OCI-LY3 (cell line): ENCODE data around the gene MSRB2.
A peak's percentile ranks its signal among the peaks of the same experiment; 100 is the strongest.
"Not testable (repeated sequence)": the region's sequence is repeated elsewhere in the genome, so short reads cannot be mapped to it uniquely, and the experiment has no call there.

Experiments used
- H2AFZ ChIP-seq: fragments of 200-600, 300-600 bp; shearing (Covaris generic); 2 replicates; pipeline ENCODE4 v1.6.0; 2014; ENCODE audit warnings: antibody characterized with exemption, low read depth, low read length
- H3K27ac ChIP-seq: fragments of 200-600, 300-600 bp; sonication (generic); 2 replicates; pipeline ENCODE4 v1.5.1; 2014; ENCODE audit warnings: mild to moderate bottlenecking, low read length, moderate library complexity, mixed read lengths
- H3K27me3 ChIP-seq: fragments of 200-600, 300-600 bp; sonication (generic); 2 replicates; pipeline ENCODE4 v1.6.1; 2014; ENCODE audit warnings: low read depth, low read length, mixed read lengths
- H3K36me3 ChIP-seq: fragments of 200-600, 300-600 bp; sonication (generic); replicated peaks from 2 replicates; pipeline ENCODE3; 2014; ENCODE audit warnings: low read depth, low read length, mixed read lengths
- H3K4me1 ChIP-seq: fragments of 300-600, 200-600 bp; sonication (generic); 2 replicates; pipeline ENCODE4 v1.6.1; 2014; ENCODE audit warnings: low read length, mixed read lengths
- H3K4me2 ChIP-seq: fragments of 200-600, 300-600 bp; sonication (generic); 2 replicates; pipeline ENCODE4 v1.6.1; 2014; ENCODE audit warnings: low read length, mixed read lengths
- H3K4me3 ChIP-seq: fragments of 300-600, 200-600 bp; sonication (generic); 2 replicates; pipeline ENCODE4 v1.5.1; 2014; ENCODE audit warnings: antibody characterized with exemption, mild to moderate bottlenecking, low read length, moderate library complexity
- H3K79me2 ChIP-seq: fragments of 300-600, 200-600 bp; shearing (Covaris generic); 2 replicates; pipeline ENCODE4 v1.6.1; 2014; ENCODE audit warnings: mild to moderate bottlenecking, low read length, mixed read lengths
- H3K9ac ChIP-seq: fragments of 300-600, 200-600 bp; shearing (Covaris generic); 2 replicates; pipeline ENCODE4 v1.6.0; 2014; ENCODE audit warnings: mild to moderate bottlenecking, low read length, moderate library complexity
- H3K9me3 ChIP-seq: fragments of 200-600, 300-600 bp; shearing (Covaris generic); 2 replicates; pipeline ENCODE4 v1.6.1; 2014; ENCODE audit warnings: low read length, mixed read lengths; ENCODE audit not compliant: insufficient read depth
- H4K20me1 ChIP-seq: fragments of 200-600, 300-600 bp; sonication (generic); 2 replicates; pipeline ENCODE4 v1.6.1; 2016; ENCODE audit warnings: low read length, mixed read lengths; ENCODE audit not compliant: insufficient read depth
- EZH2phosphoT487 ChIP-seq: fragments of 200-600 bp; shearing (Covaris generic); IDR thresholded peaks from 2 replicates; pipeline ENCODE4 v1.6.1; 2018; ENCODE audit warnings: antibody characterized with exemption, mixed run types, low read depth
- TF ChIP-seq, protein P1 (sequence below): fragments of 200-600, 300-600 bp; sonication (generic); IDR thresholded peaks from 2 replicates; pipeline ENCODE4 v1.5.1; 2014; ENCODE audit warnings: antibody characterized with exemption, low read length, low read depth

The MSRB2 gene

DNA sequence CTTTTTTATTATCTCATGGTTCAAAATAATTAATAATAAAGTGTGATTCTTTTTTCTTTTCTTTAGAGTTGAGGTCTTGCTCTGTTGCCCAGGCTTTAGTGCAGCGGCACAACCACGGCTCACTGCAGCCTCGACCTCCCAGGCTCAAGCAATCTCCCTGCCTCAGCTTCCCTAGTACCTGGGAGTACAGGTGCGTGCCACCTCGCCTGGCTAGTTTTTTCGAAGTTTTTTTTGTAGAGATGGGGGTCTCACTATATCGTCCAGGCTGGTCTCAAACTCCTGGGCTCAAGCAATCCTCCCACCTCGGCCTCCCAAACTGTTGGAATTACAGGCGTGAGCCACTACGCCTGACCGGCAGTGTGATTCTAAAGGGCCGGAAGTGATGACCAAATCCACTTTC, 28.0 kb upstream of the MSRB2 start:
- Histone ChIP-seq H3K4me3 (no peak overlapping the region), H3K9ac (no peak overlapping the region), H3K79me2 (no peaks in the 10 kb centered on the region), H3K9me3 (no peaks in the 10 kb centered on the region), H3K4me1 (peaks cover 27% of the 10 kb centered on the region), H3K27me3 (peaks cover 8% of the 10 kb centered on the region; the same call in 1 of the 2 replicates), H3K27ac (no peak overlapping the region), H3K36me3 (no peaks in the 10 kb centered on the region), H2AFZ (no peak overlapping the region), H4K20me1 (no peaks in the 10 kb centered on the region), H3K4me2 (no peak overlapping the region)
- TF ChIP-seq EZH2phosphoT487, result no peak
- TF ChIP-seq, protein P1, sequence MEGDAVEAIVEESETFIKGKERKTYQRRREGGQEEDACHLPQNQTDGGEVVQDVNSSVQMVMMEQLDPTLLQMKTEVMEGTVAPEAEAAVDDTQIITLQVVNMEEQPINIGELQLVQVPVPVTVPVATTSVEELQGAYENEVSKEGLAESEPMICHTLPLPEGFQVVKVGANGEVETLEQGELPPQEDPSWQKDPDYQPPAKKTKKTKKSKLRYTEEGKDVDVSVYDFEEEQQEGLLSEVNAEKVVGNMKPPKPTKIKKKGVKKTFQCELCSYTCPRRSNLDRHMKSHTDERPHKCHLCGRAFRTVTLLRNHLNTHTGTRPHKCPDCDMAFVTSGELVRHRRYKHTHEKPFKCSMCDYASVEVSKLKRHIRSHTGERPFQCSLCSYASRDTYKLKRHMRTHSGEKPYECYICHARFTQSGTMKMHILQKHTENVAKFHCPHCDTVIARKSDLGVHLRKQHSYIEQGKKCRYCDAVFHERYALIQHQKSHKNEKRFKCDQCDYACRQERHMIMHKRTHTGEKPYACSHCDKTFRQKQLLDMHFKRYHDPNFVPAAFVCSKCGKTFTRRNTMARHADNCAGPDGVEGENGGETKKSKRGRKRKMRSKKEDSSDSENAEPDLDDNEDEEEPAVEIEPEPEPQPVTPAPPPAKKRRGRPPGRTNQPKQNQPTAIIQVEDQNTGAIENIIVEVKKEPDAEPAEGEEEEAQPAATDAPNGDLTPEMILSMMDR, result no peak

DNA sequence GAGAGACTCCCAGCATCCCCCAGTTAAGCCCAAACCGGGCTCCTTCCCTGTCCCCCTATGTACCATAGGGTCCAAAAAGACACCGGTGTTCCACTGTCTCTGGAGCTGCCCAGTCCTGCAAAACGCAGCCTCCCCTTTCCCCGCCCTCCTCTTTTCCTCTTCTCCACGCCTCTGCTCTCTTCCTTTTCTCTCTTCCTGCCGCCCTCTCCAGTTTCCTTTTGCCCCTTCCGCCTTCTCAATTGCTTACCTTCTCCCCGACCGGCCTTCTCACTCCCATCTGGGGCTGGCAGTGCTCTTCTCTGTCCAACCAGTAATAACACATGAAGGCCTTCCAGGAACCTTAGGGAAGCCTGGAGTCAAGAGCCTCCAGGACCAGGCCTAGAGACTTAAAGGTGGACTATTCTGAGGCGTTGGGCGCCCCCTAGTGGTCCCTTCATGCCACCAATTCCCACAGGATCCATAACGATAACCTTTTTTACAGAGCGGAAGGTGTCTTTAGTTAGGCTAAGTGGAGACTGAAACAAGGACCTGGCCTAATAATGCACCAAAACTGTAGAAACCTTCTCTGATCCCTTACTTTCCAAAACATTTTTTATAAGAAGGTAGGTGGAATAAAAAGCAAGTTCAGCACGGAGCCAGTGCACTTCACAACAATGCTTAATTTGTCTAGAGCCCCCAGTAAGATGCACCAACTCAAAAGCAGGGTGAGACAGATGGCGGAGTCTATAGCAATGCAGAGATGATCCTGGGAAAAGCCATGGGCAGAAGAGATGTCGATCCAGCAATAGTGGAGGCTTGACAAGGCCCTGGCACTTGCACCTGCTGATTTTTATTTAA, 27.2 kb upstream of the MSRB2 start:
- no peak for TF ChIP-seq EZH2phosphoT487
- TF ChIP-seq, protein P1, result peak; percentile 78

DNA sequence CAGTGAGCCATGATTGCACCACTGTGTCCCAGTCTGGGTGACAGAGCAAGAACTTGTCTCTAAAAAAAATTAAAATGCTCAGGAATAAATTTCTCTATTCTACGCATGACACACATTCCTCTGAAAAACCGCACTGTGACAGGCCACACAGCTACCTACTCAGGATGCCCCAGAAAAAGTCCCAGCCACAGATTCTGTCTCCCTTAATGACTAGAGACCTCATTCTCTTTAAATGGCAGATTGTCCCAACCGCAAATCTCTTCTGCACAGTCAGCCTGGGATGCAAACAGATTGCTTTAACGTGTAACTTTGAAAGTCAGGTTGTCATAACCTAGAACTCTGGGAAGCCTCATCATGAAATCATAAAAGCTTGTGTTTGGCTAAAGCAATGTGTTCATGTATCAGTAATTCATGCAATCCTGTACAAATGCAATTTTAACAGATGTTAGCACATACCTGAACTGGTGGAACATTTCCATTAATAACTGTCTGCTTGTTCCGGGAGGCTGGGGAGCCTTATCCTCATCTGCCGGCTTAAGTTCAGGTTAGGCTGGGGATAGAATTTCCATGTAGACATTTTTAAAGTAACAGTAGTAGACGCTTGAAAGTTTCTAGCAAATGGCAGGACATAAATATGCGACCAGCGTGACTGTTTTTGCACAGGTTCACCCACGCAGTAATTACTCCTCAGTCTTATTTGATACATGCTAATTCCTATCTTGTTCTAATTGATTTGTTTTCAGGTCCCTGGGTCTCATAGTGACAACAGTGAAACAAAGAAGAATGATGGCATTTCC, 26.2 kb upstream of the MSRB2 start:
- H3K9ac ChIP-seq, result no peak overlapping the region
- no peaks in the 10 kb centered on the region for H4K20me1 ChIP-seq
- peaks cover 28% of the 10 kb centered on the region for H3K4me1 ChIP-seq
- H3K27ac ChIP-seq, result no peak overlapping the region
- no peaks in the 10 kb centered on the region for H3K79me2 ChIP-seq
- H3K27me3 ChIP-seq, result peaks cover 8% of the 10 kb centered on the region; the same call in 1 of the 2 replicates
- H3K4me2 ChIP-seq, result no peak overlapping the region
- no peaks in the 10 kb centered on the region for H3K9me3 ChIP-seq
- no peak overlapping the region for H3K4me3 ChIP-seq
- no peaks in the 10 kb centered on the region for H3K36me3 ChIP-seq
- H2AFZ ChIP-seq, result no peak overlapping the region
- TF ChIP-seq EZH2phosphoT487, result no peak
- TF ChIP-seq, protein P1, result no peak

More for the DNA sequence above, 27.2 kb upstream of the MSRB2 start:
- H2AFZ ChIP-seq, result peak overlapping the region; percentile 97
- no peaks in the 10 kb centered on the region for H4K20me1 ChIP-seq
- H3K27ac ChIP-seq, result no peak overlapping the region
- H3K4me2 ChIP-seq, result peak overlapping the region; percentile 36
- H3K4me1 ChIP-seq, result peaks cover 28% of the 10 kb centered on the region
- peak overlapping the region; percentile 32; the same call in 1 of the 2 replicates for H3K9ac ChIP-seq
- peak overlapping the region; percentile 9; the same call in 1 of the 2 replicates for H3K4me3 ChIP-seq
- H3K9me3 ChIP-seq, result no peaks in the 10 kb centered on the region
- H3K79me2 ChIP-seq, result no peaks in the 10 kb centered on the region
- H3K27me3 ChIP-seq, result peaks cover 8% of the 10 kb centered on the region; the same call in 1 of the 2 replicates
- no peaks in the 10 kb centered on the region for H3K36me3 ChIP-seq

DNA sequence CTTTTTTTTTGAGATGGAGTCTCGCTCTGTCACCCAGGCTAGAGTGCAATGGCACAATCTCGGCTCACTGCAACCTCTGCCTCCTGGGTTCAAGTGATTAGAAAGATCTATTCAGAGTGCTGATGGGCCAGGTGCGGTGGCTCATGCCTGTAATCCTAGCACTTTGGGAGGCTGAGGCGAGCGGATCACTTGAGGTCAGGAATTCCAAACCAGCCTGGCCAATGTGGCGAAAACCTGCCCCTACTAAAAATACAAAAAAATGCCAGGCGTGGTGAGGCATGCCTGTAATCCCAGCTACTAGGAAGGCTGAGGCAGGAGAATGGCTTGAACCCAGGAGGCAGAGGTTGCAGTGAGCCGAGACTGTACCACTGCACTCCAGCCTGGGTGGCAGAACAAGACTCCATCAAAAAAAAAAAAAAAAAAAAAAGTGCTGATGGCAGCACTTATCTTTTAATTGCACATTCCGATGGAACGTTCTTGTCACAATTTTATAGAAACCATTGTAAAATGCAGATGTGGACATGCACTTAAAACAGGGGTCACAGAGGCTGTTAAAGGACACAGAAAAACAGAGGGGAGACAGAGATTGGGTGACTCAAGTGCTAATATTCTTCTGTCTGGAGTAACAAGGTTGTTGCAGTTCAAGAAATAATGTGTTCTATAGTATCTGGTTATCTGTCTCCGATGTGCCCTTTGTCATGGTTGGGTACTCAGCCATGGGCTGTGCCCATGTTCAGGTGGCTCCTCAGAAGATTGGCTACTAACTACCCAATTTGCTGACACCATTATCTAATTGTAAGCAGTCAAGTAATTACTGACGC, 25.1 kb upstream of the MSRB2 start:
- H3K79me2 ChIP-seq, H3K9ac ChIP-seq, H2AFZ ChIP-seq, H3K27me3 ChIP-seq, H3K27ac ChIP-seq, H3K4me3 ChIP-seq, H3K9me3 ChIP-seq, H4K20me1 ChIP-seq, H3K36me3 ChIP-seq: not testable (repeated sequence)
- Histone ChIP-seq H3K4me2 (peak overlapping the region; percentile 41), H3K4me1 (peaks cover 28% of the 10 kb centered on the region)
